NB4 (cell line): ENCODE results near the gene C16orf86.

Experiments used
- MYC ChIP-seq: IDR thresholded peaks from 2 replicates; pipeline ENCODE4 v1.6.1; 2011; ENCODE audit warnings: low read depth, low read length
- POLR2A ChIP-seq: IDR thresholded peaks from 2 replicates; pipeline ENCODE4 v1.6.1; 2011; ENCODE audit warnings: mild to moderate bottlenecking; ENCODE audit not compliant: insufficient read length; ENCODE audit errors: extremely low read depth
- TF ChIP-seq, protein P1 (sequence below): IDR thresholded peaks from one replicate; pipeline ENCODE4 v1.5.1; 2012; ENCODE audit warnings: low read depth, low read length
- TF ChIP-seq, protein P2 (sequence below): IDR thresholded peaks from 2 replicates; pipeline ENCODE4 v1.6.1; 2011; ENCODE audit warnings: low read depth, low read length

DNA sequence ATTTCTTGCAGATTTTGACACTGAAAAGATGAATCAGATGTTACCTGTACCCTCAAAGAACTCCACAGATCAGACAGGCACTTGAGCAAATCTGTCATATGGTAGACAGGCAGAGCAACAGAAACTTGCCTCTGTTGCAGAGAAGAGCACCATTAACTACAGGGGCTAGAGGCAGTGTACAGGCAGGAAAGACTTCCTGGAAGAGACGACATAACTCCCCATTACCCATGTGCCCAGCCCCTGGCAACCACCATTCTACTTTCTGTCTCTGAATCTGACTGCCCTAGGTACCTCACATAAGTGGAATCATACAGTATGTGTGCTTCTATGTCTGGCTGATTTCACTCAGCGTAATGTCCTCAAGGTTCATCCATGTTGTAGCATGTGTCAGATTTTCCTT, 37.0 kb downstream of the C16orf86 start:
- TF ChIP-seq, protein P1, sequence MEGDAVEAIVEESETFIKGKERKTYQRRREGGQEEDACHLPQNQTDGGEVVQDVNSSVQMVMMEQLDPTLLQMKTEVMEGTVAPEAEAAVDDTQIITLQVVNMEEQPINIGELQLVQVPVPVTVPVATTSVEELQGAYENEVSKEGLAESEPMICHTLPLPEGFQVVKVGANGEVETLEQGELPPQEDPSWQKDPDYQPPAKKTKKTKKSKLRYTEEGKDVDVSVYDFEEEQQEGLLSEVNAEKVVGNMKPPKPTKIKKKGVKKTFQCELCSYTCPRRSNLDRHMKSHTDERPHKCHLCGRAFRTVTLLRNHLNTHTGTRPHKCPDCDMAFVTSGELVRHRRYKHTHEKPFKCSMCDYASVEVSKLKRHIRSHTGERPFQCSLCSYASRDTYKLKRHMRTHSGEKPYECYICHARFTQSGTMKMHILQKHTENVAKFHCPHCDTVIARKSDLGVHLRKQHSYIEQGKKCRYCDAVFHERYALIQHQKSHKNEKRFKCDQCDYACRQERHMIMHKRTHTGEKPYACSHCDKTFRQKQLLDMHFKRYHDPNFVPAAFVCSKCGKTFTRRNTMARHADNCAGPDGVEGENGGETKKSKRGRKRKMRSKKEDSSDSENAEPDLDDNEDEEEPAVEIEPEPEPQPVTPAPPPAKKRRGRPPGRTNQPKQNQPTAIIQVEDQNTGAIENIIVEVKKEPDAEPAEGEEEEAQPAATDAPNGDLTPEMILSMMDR, result no peak
- TF ChIP-seq POLR2A (no peak), MYC (no peak)
- TF ChIP-seq, protein P2, sequence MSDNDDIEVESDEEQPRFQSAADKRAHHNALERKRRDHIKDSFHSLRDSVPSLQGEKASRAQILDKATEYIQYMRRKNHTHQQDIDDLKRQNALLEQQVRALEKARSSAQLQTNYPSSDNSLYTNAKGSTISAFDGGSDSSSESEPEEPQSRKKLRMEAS, result no peak
